ENCODE measurements around the gene HOXB4. TPM values are rescaled to one million over a fixed set of nuclear protein-coding genes. Genes with fewer than 3 reads are reported as not detected.
"Not testable (repeated sequence)": the region's sequence is repeated elsewhere in the genome, so short reads cannot be mapped to it uniquely, and the experiment has no call there.

The HOXB4 gene
- total and polyA plus RNA-seq, 4 donors = 6.0 to 16.6 (median 10.0) TPM

- DNase-seq (ENCODE audit: low read depth in 4 of 6, low spot score in 6 of 6) = no peak
- WGBS (ENCODE audit: insufficient coverage) = 68% methylated on average over 2 of the region's 4 CpGs
- H3K4me3 ChIP-seq (ENCODE audit: low read depth, low read length) = no peak overlapping the region
- H3K36me3 ChIP-seq (ENCODE audit: control insufficient read depth, insufficient read depth, low read length) = peaks cover 14% of the 10 kb centered on the region
- H3K27ac ChIP-seq (ENCODE audit: low read depth, low read length) = peak overlapping the region; percentile 33
- no peaks in the 10 kb centered on the region for H3K27me3 ChIP-seq (ENCODE audit: control insufficient read depth, insufficient read depth, low read length)
- peaks cover 12% of the 10 kb centered on the region for H3K4me1 ChIP-seq (ENCODE audit: control insufficient read depth, insufficient read depth, low read length)
- no peaks in the 10 kb centered on the region for H3K9me3 ChIP-seq (ENCODE audit: control insufficient read depth, insufficient read depth, low read length)
Measured at GRCh38 chr17:48539177-48539576, 39.0 kb downstream of the HOXB4 start.

- Histone ChIP-seq H3K4me3 (ENCODE audit: low read depth, low read length) (no peak overlapping the region), H3K9me3 (ENCODE audit: control insufficient read depth, insufficient read depth, low read length) (no peaks in the 10 kb centered on the region), H3K4me1 (ENCODE audit: control insufficient read depth, insufficient read depth, low read length) (peaks cover 12% of the 10 kb centered on the region), H3K27me3 (ENCODE audit: control insufficient read depth, insufficient read depth, low read length) (no peaks in the 10 kb centered on the region), H3K36me3 (ENCODE audit: control insufficient read depth, insufficient read depth, low read length) (peaks cover 5% of the 10 kb centered on the region), H3K27ac (ENCODE audit: low read depth, low read length) (no peak overlapping the region)
- no CpG with 5 or more reads among the region's 3 CpGs for WGBS (ENCODE audit: insufficient coverage)
- no peak for DNase-seq (ENCODE audit: low read depth in 4 of 6, low spot score in 6 of 6)
Measured at GRCh38 chr17:48537316-48537715, 40.8 kb downstream of the HOXB4 start.

- H3K9me3 ChIP-seq (ENCODE audit: control insufficient read depth, insufficient read depth, low read length); H3K4me3 ChIP-seq (ENCODE audit: low read depth, low read length); DNase-seq (ENCODE audit: low read depth in 4 of 6, low spot score in 6 of 6); H3K36me3 ChIP-seq (ENCODE audit: control insufficient read depth, insufficient read depth, low read length); H3K27me3 ChIP-seq (ENCODE audit: control insufficient read depth, insufficient read depth, low read length); H3K27ac ChIP-seq (ENCODE audit: low read depth, low read length): not testable (repeated sequence)
- 92% methylated on average over 2 of the region's 9 CpGs for WGBS (ENCODE audit: insufficient coverage)
- H3K4me1 ChIP-seq (ENCODE audit: control insufficient read depth, insufficient read depth, low read length) = peaks cover 11% of the 10 kb centered on the region
Measured at GRCh38 chr17:48535793-48536559, 42.2 kb downstream of the HOXB4 start.

GRCh38 chr17:48532261-48532660 lies 45.9 kb downstream of the HOXB4 start:
- 77% methylated on average over 6 of the region's 8 CpGs for WGBS (ENCODE audit: insufficient coverage)
- no peaks in the 10 kb centered on the region for H3K27me3 ChIP-seq (ENCODE audit: control insufficient read depth, insufficient read depth, low read length)
- peaks cover 7% of the 10 kb centered on the region for H3K4me1 ChIP-seq (ENCODE audit: control insufficient read depth, insufficient read depth, low read length)
- no peak for DNase-seq (ENCODE audit: low read depth in 4 of 6, low spot score in 6 of 6)
- no peak overlapping the region for H3K4me3 ChIP-seq (ENCODE audit: low read depth, low read length)
- H3K27ac ChIP-seq (ENCODE audit: low read depth, low read length) = no peak overlapping the region
- peaks cover 4% of the 10 kb centered on the region for H3K36me3 ChIP-seq (ENCODE audit: control insufficient read depth, insufficient read depth, low read length)
- no peaks in the 10 kb centered on the region for H3K9me3 ChIP-seq (ENCODE audit: control insufficient read depth, insufficient read depth, low read length)

- WGBS (ENCODE audit: insufficient coverage) = 34% methylated on average over 8 of the region's 15 CpGs
- Histone ChIP-seq H3K27me3 (ENCODE audit: control insufficient read depth, insufficient read depth, low read length) (peaks cover 9% of the 10 kb centered on the region), H3K36me3 (ENCODE audit: control insufficient read depth, insufficient read depth, low read length) (peaks cover 4% of the 10 kb centered on the region), H3K4me1 (ENCODE audit: control insufficient read depth, insufficient read depth, low read length) (peaks cover 16% of the 10 kb centered on the region), H3K4me3 (ENCODE audit: low read depth, low read length) (no peak within 1 kb of the TSS), H3K27ac (ENCODE audit: low read depth, low read length) (no peak within 1 kb of the TSS), H3K9me3 (ENCODE audit: control insufficient read depth, insufficient read depth, low read length) (no peaks in the 10 kb centered on the region)
- no peak for DNase-seq (ENCODE audit: low read depth in 4 of 6, low spot score in 6 of 6)
Measured at GRCh38 chr17:48530887-48531272, 47.3 kb downstream of the HOXB4 start, which contains the start of gene HOXB1. Gene HOXB1 (minus strand): TSS chr17:48531011. CDS start chr17:48530904, 107 bp downstream.

GRCh38 chr17:48530208-48530886 lies 47.8 kb downstream of the HOXB4 start:
- no peak overlapping the region for H3K27ac ChIP-seq (ENCODE audit: low read depth, low read length)
- peaks cover 9% of the 10 kb centered on the region for H3K27me3 ChIP-seq (ENCODE audit: control insufficient read depth, insufficient read depth, low read length)
- peaks cover 16% of the 10 kb centered on the region for H3K4me1 ChIP-seq (ENCODE audit: control insufficient read depth, insufficient read depth, low read length)
- peaks cover 4% of the 10 kb centered on the region for H3K36me3 ChIP-seq (ENCODE audit: control insufficient read depth, insufficient read depth, low read length)
- no peaks in the 10 kb centered on the region for H3K9me3 ChIP-seq (ENCODE audit: control insufficient read depth, insufficient read depth, low read length)
- no peak for DNase-seq (ENCODE audit: low read depth in 4 of 6, low spot score in 6 of 6)
- WGBS (ENCODE audit: insufficient coverage) = 57% methylated on average over 37 of the region's 37 CpGs
- no peak overlapping the region for H3K4me3 ChIP-seq (ENCODE audit: low read depth, low read length)

GRCh38 chr17:48529683-48530009 lies 48.5 kb downstream of the HOXB4 start:
- H3K4me3 ChIP-seq (ENCODE audit: low read depth, low read length) = no peak overlapping the region
- peaks cover 16% of the 10 kb centered on the region for H3K4me1 ChIP-seq (ENCODE audit: control insufficient read depth, insufficient read depth, low read length)
- no peak for DNase-seq (ENCODE audit: low read depth in 4 of 6, low spot score in 6 of 6)
- peaks cover 9% of the 10 kb centered on the region for H3K27me3 ChIP-seq (ENCODE audit: control insufficient read depth, insufficient read depth, low read length)
- H3K27ac ChIP-seq (ENCODE audit: low read depth, low read length) = no peak overlapping the region
- H3K36me3 ChIP-seq (ENCODE audit: control insufficient read depth, insufficient read depth, low read length) = peaks cover 4% of the 10 kb centered on the region
- no peaks in the 10 kb centered on the region for H3K9me3 ChIP-seq (ENCODE audit: control insufficient read depth, insufficient read depth, low read length)
- WGBS (ENCODE audit: insufficient coverage) = 82% methylated on average over 11 of the region's 11 CpGs

- WGBS (ENCODE audit: insufficient coverage) = 70% methylated on average over 9 of the region's 11 CpGs
- H3K9me3 ChIP-seq (ENCODE audit: control insufficient read depth, insufficient read depth, low read length) = no peaks in the 10 kb centered on the region
- DNase-seq (ENCODE audit: low read depth in 4 of 6, low spot score in 6 of 6) = no peak
- H3K4me3 ChIP-seq (ENCODE audit: low read depth, low read length) = no peak overlapping the region
- H3K27me3 ChIP-seq (ENCODE audit: control insufficient read depth, insufficient read depth, low read length) = peaks cover 9% of the 10 kb centered on the region
- H3K27ac ChIP-seq (ENCODE audit: low read depth, low read length) = no peak overlapping the region
- H3K4me1 ChIP-seq (ENCODE audit: control insufficient read depth, insufficient read depth, low read length) = peaks cover 16% of the 10 kb centered on the region
- H3K36me3 ChIP-seq (ENCODE audit: control insufficient read depth, insufficient read depth, low read length) = peaks cover 4% of the 10 kb centered on the region
Measured at GRCh38 chr17:48528936-48529682, 49.0 kb downstream of the HOXB4 start.

- Histone ChIP-seq H3K27ac (ENCODE audit: low read depth, low read length) (no peak overlapping the region), H3K36me3 (ENCODE audit: control insufficient read depth, insufficient read depth, low read length) (peaks cover 4% of the 10 kb centered on the region), H3K27me3 (ENCODE audit: control insufficient read depth, insufficient read depth, low read length) (peaks cover 9% of the 10 kb centered on the region), H3K4me1 (ENCODE audit: control insufficient read depth, insufficient read depth, low read length) (peaks cover 16% of the 10 kb centered on the region), H3K9me3 (ENCODE audit: control insufficient read depth, insufficient read depth, low read length) (no peaks in the 10 kb centered on the region), H3K4me3 (ENCODE audit: low read depth, low read length) (no peak overlapping the region)
- DNase-seq (ENCODE audit: low read depth in 4 of 6, low spot score in 6 of 6) = no peak
- 54% methylated on average over 5 of the region's 7 CpGs for WGBS (ENCODE audit: insufficient coverage)
Measured at GRCh38 chr17:48528153-48528935, 49.8 kb downstream of the HOXB4 start.

Measured in spinal cord (tissue), 10 donors.